HCT116 (cell line): ENCODE results near the gene LUZP2. TPM values are rescaled to one million over a fixed set of nuclear protein-coding genes. Genes with fewer than 3 reads are reported as not detected.

Experiments used
- ATAC-seq: fragments of 200-7000 bp; cut with Tn5 transposase; 2 replicates; pipeline ENCODE4 v1.9.1; 2020; ENCODE audit warnings: mild to moderate bottlenecking, moderate library complexity
- BruUV-seq: library from RNA; stranded (reverse); fragments of 400-500 nt; replicated peaks from 2 replicates; lab custom pipeline; 2021; lab: Mats Ljungman, UMichigan
- CTCF ChIA-PET: fragments of 300-600 bp; sonication (Branson Sonifier 250); formaldehyde crosslinking; loops from one replicate; lab custom pipeline; 2021; ENCODE audit warnings: antibody characterized with exemption; lab: Charles Lee
- POLR2A ChIA-PET: fragments of 300-600, 350-600 bp; sonication (Branson Sonifier 250); formaldehyde crosslinking; loops from one replicate; lab custom pipeline; 2021; ENCODE audit warnings: antibody characterized with exemption; lab: Charles Lee
- RAD21 ChIA-PET, 2 experiments: fragments of 300-600 bp; sonication (Branson Sonifier 250); formaldehyde crosslinking; loops; one replicate each; lab custom pipeline; 2023; ENCODE audit warnings: low total read pairs in 2 of 2; ENCODE audit not compliant: uncharacterized antibody in 2 of 2, unreplicated experiment in 2 of 2, low non-redundant PET in 1 of 2; lab: Charles Lee
- DNase-seq: peaks from one replicate; pipeline ENCODE4 v3.0.0-alpha.2; 2010; ENCODE audit warnings: low read depth, low spot score
- H2AFZ ChIP-seq: fragments of 200-600 bp; shearing (Covaris generic), sonication (generic); 2 replicates; pipeline ENCODE4 v1.6.1; 2017; ENCODE audit warnings: low read depth, mixed run types, mixed read lengths, antibody characterized with exemption, low read length; ENCODE audit not compliant: poor library complexity, severe bottlenecking
- H3K27ac ChIP-seq: 2 replicates; pipeline ENCODE4 v1.5.1; 2012; ENCODE audit warnings: low read depth, low read length
- H3K27me3 ChIP-seq: fragments of 200-600 bp; sonication (generic); 2 replicates; pipeline ENCODE4 v1.6.1; 2016; ENCODE audit warnings: mixed run types, low read length, mixed read lengths; ENCODE audit not compliant: insufficient read depth
- H3K36me3 ChIP-seq, 2 experiments: fragments of 200-500 bp in 1 of 2; fragments of 200-600 bp in 1 of 2; sonication (Bioruptor generic) in 1 of 2; sonication (generic) in 1 of 2; 2 replicates each; pipeline versions ENCODE4 v1.5.1 to v1.6.1; 2014 to 2016; ENCODE audit warnings: low read length in 2 of 2, inconsistent platforms in 1 of 2, mixed read lengths in 1 of 2, mixed run types in 1 of 2; ENCODE audit not compliant: insufficient read depth in 2 of 2, control insufficient read depth in 1 of 2
- H3K4me1 ChIP-seq, 2 experiments: fragments of 200-600 bp in 1 of 2; sonication (generic) in 1 of 2; 2 replicates each; pipeline versions ENCODE4 v1.5.1 to v1.6.1; 2012 to 2017; ENCODE audit warnings: low read length in 2 of 2, inconsistent platforms in 1 of 2, mild to moderate bottlenecking in 1 of 2, mixed read lengths in 1 of 2, mixed run types in 1 of 2, moderate library complexity in 1 of 2; ENCODE audit not compliant: insufficient read depth in 2 of 2, control insufficient read depth in 1 of 2
- H3K4me2 ChIP-seq: fragments of 200-600 bp; sonication (generic); 2 replicates; pipeline ENCODE4 v1.6.1; 2017; ENCODE audit warnings: mixed run types, low read length, mixed read lengths
- H3K4me3 ChIP-seq, 2 experiments: fragments of 200-600 bp in 1 of 2; sonication (generic) in 1 of 2; replicated peaks in 1 of 2; 2 replicates each; pipeline ENCODE4 v1.5.1; 2011 to 2016; ENCODE audit warnings: low read length in 2 of 2, control low read depth in 1 of 2, low read depth in 1 of 2, mild to moderate bottlenecking in 1 of 2, mixed read lengths in 1 of 2, mixed run types in 1 of 2
- H3K79me2 ChIP-seq: fragments of 200-600 bp; sonication (generic); 2 replicates; pipeline ENCODE4 v1.6.1; 2017; ENCODE audit warnings: mild to moderate bottlenecking, mixed run types, low read length, moderate library complexity, mixed read lengths; ENCODE audit not compliant: insufficient read depth
- H3K9ac ChIP-seq: fragments of 200-600 bp; sonication (generic); 2 replicates; pipeline ENCODE4 v1.6.1; 2016; ENCODE audit warnings: low read length, mixed read lengths
- H3K9me2 ChIP-seq: fragments of 200-600 bp; sonication (generic), shearing (Covaris generic); 2 replicates; pipeline ENCODE4 v1.6.1; 2017; ENCODE audit warnings: mixed run types, mild to moderate bottlenecking, moderate library complexity; ENCODE audit not compliant: insufficient read depth
- H3K9me3 ChIP-seq, 2 experiments: fragments of 200-500 bp in 1 of 2; fragments of 200-600 bp in 1 of 2; sonication (Bioruptor generic) in 1 of 2; sonication (generic) in 1 of 2; 2 replicates each; pipeline ENCODE4 v1.6.1; 2014 to 2017; ENCODE audit warnings: low read length in 2 of 2, mixed read lengths in 2 of 2, inconsistent platforms in 1 of 2, low read depth in 1 of 2, mild to moderate bottlenecking in 1 of 2, mixed run types in 1 of 2, moderate library complexity in 1 of 2; ENCODE audit not compliant: control insufficient read depth in 1 of 2, insufficient read depth in 1 of 2
- H4K20me1 ChIP-seq: fragments of 200-600 bp; sonication (generic), shearing (Covaris generic); 2 replicates; pipeline ENCODE4 v1.6.1; 2017; ENCODE audit warnings: mixed run types, mild to moderate bottlenecking, moderate library complexity; ENCODE audit not compliant: insufficient read depth
- CBX3 ChIP-seq: IDR thresholded peaks from 2 replicates; pipeline ENCODE4 v1.6.1; 2012; ENCODE audit warnings: low read depth
- EGR1 ChIP-seq: IDR thresholded peaks from 2 replicates; pipeline ENCODE4 v1.6.1; 2012; ENCODE audit warnings: low read depth
- ELF1 ChIP-seq: IDR thresholded peaks from 2 replicates; pipeline ENCODE4 v1.6.1; 2012; ENCODE audit warnings: low read depth, borderline replicate concordance
- EZH2 ChIP-seq: fragments of 200-600 bp; sonication (generic); IDR thresholded peaks from 2 replicates; pipeline ENCODE4 v1.6.1; 2017; ENCODE audit warnings: antibody characterized with exemption, mixed run types
- EZH2phosphoT487 ChIP-seq: fragments of 200-600 bp; IDR thresholded peaks from 2 replicates; pipeline ENCODE4 v1.6.1; 2018; ENCODE audit warnings: antibody characterized with exemption, borderline replicate concordance
- FOSL1 ChIP-seq: IDR thresholded peaks from 2 replicates; pipeline ENCODE4 v1.6.1; 2012; ENCODE audit warnings: low read depth
- JUND ChIP-seq: IDR thresholded peaks from 2 replicates; pipeline ENCODE4 v1.6.1; 2012
- POLR2A ChIP-seq: IDR thresholded peaks from 2 replicates; pipeline ENCODE4 v1.7.0; 2011; ENCODE audit warnings: borderline replicate concordance; ENCODE audit not compliant: insufficient read depth, insufficient read length; ENCODE audit errors: extremely low read depth
- POLR2AphosphoS5 ChIP-seq: IDR thresholded peaks from 2 replicates; pipeline ENCODE4 v1.6.1; 2011; ENCODE audit warnings: mild to moderate bottlenecking, low read depth, low read length, moderate library complexity
- RAD21 ChIP-seq: IDR thresholded peaks from 2 replicates; pipeline ENCODE4 v1.6.1; 2012; ENCODE audit warnings: low read depth, mild to moderate bottlenecking
- SIN3A ChIP-seq: IDR thresholded peaks from 2 replicates; pipeline ENCODE4 v1.6.1; 2012; ENCODE audit warnings: low read depth
- SP1 ChIP-seq: IDR thresholded peaks from 2 replicates; pipeline ENCODE4 v1.6.1; 2012; ENCODE audit warnings: low read depth
- TCF7L2 ChIP-seq: IDR thresholded peaks from 2 replicates; pipeline ENCODE4 v1.7.0; 2011; ENCODE audit warnings: borderline replicate concordance, inconsistent platforms; ENCODE audit not compliant: insufficient read depth, insufficient read length; ENCODE audit errors: extremely low read depth
- ZFX ChIP-seq: fragments of 450-650 bp; IDR thresholded peaks from 2 replicates; pipeline ENCODE4 v1.6.1; 2017
- intact Hi-C: fragments of 100-400 bp; cut with micrococcal nuclease; formaldehyde crosslinking; loops from 2 replicates; pipeline ENCODE4 v1.10.0; 2022
- total RNA-seq: library from RNA; stranded (reverse); gene quantifications from one replicate; pipeline ENCODE4 v1.2.1, GENCODE V29; 2021; ENCODE audit not compliant: unreplicated experiment
- TF ChIP-seq, protein P1 (sequence below): IDR thresholded peaks from 2 replicates; pipeline ENCODE4 v1.6.1; 2012; ENCODE audit warnings: low read depth
- TF ChIP-seq, protein P2 (sequence below): IDR thresholded peaks from 2 replicates; pipeline ENCODE4 v1.6.1; 2012

The LUZP2 gene
- total RNA-seq, 1 experiment from 2014 or later = not detected

DNA sequence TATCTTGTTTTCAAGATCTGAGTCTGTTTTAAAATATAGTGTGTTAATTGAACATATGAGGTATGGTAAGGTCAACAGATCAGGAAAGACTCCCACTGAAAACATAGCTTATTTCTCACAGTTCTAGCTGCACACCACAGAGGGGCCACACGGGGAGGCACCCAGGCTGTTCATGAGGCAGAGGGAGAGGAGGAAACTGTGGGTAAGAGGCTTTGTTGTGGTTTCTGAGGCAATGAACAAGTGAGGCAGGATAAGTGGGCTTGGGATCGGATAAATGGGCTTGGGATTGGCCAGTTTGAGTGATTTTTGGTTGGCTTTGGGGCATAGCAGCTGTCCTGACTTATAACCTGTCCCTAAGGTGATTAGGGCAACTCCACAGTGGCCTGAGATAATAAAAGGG is 242.1 kb downstream of the LUZP2 start:
- BruUV-seq = no TSS peak
- Histone ChIP-seq H3K4me2 (no peak overlapping the region), H3K9me2 (no peaks in the 10 kb centered on the region)
- TF ChIP-seq SIN3A (no peak), EZH2 (no peak)
- TF ChIP-seq, all 23 proteins: peak for 0
- Histone ChIP-seq H3K9ac (no peak overlapping the region), H3K27me3 (no peaks in the 10 kb centered on the region), H3K4me1 (no peaks in the 10 kb centered on the region), H3K36me3 (no peaks in the 10 kb centered on the region), H3K79me2 (no peaks in the 10 kb centered on the region), H3K4me3 (no peak overlapping the region), H2AFZ (no peak overlapping the region), H3K9me3 (peaks cover 3 to 19% of the 10 kb centered on the region in 2 experiments; a peak in 2 of 4 replicates), H4K20me1 (no peaks in the 10 kb centered on the region), H3K27ac (no peak overlapping the region)
- ATAC-seq = no peak
- CTCF ChIA-PET = no interaction called here
- intact Hi-C loops = no loop called here
- no peak for DNase-seq
- POLR2A ChIA-PET = no interaction called here
- RAD21 ChIA-PET = no interaction called here

DNA sequence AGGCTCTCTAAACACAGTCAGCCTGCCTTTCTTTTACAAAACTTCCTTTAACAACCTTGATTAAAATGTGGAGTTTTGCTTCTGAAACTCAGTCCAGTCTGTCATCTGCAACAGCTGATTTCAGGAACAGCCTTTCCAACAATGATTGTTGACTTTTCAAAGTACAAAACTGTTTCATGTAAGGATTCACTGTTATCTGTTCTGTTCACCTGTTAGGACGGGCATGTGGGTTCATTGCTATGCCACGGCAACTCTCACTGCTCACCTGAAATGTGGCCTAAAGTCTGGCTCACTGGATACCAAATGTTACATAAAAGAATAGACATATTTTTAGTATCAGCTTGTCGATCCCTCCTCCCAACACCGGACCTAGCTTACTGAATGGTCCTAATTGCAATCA is 242.8 kb downstream of the LUZP2 start:
- H3K9me3 ChIP-seq = peaks cover 3 to 19% of the 10 kb centered on the region in 2 experiments; a peak in 2 of 4 replicates
- no peak for TF ChIP-seq ZFX
- TF ChIP-seq TCF7L2 = no peak
- TF ChIP-seq POLR2AphosphoS5 = no peak
- TF ChIP-seq, protein P1, sequence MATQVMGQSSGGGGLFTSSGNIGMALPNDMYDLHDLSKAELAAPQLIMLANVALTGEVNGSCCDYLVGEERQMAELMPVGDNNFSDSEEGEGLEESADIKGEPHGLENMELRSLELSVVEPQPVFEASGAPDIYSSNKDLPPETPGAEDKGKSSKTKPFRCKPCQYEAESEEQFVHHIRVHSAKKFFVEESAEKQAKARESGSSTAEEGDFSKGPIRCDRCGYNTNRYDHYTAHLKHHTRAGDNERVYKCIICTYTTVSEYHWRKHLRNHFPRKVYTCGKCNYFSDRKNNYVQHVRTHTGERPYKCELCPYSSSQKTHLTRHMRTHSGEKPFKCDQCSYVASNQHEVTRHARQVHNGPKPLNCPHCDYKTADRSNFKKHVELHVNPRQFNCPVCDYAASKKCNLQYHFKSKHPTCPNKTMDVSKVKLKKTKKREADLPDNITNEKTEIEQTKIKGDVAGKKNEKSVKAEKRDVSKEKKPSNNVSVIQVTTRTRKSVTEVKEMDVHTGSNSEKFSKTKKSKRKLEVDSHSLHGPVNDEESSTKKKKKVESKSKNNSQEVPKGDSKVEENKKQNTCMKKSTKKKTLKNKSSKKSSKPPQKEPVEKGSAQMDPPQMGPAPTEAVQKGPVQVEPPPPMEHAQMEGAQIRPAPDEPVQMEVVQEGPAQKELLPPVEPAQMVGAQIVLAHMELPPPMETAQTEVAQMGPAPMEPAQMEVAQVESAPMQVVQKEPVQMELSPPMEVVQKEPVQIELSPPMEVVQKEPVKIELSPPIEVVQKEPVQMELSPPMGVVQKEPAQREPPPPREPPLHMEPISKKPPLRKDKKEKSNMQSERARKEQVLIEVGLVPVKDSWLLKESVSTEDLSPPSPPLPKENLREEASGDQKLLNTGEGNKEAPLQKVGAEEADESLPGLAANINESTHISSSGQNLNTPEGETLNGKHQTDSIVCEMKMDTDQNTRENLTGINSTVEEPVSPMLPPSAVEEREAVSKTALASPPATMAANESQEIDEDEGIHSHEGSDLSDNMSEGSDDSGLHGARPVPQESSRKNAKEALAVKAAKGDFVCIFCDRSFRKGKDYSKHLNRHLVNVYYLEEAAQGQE = no peak
- TF ChIP-seq RAD21 = no peak
- no peak for TF ChIP-seq EZH2
- no peak for TF ChIP-seq POLR2A
- no peak for TF ChIP-seq EZH2phosphoT487
- TF ChIP-seq CBX3 = no peak
- TF ChIP-seq, protein P2, sequence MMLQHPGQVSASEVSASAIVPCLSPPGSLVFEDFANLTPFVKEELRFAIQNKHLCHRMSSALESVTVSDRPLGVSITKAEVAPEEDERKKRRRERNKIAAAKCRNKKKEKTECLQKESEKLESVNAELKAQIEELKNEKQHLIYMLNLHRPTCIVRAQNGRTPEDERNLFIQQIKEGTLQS = no peak
- TF ChIP-seq ELF1 = no peak
- no peak for TF ChIP-seq JUND
- no peak for TF ChIP-seq SP1
- no peak for TF ChIP-seq FOSL1
- no peak for TF ChIP-seq SIN3A
- no peak for TF ChIP-seq EGR1
- intact Hi-C loops = no loop called here
- POLR2A ChIA-PET = no interaction called here
- H3K27me3 ChIP-seq = no peaks in the 10 kb centered on the region
- ATAC-seq = no peak
- H3K9ac ChIP-seq = no peak overlapping the region
- H3K36me3 ChIP-seq = no peaks in the 10 kb centered on the region
- no TSS peak for BruUV-seq
- no peak overlapping the region for H2AFZ ChIP-seq
- no peaks in the 10 kb centered on the region for H3K4me1 ChIP-seq
- DNase-seq = no peak
- H3K79me2 ChIP-seq = no peaks in the 10 kb centered on the region
- H3K4me3 ChIP-seq = no peak overlapping the region
- no peaks in the 10 kb centered on the region for H3K9me2 ChIP-seq
- CTCF ChIA-PET = no interaction called here
- H3K4me2 ChIP-seq = no peak overlapping the region
- no peaks in the 10 kb centered on the region for H4K20me1 ChIP-seq
- RAD21 ChIA-PET = no interaction called here
- H3K27ac ChIP-seq = no peak overlapping the region
